Lower lobe of right lung (tissue), 2 donors: ENCODE results near the gene CHP1. TPM values are rescaled to one million over a fixed set of nuclear protein-coding genes. Genes with fewer than 3 reads are reported as not detected.
"Not testable (repeated sequence)": the region's sequence is repeated elsewhere in the genome, so short reads cannot be mapped to it uniquely, and the experiment has no call there.

Source experiments
- ATAC-seq, 2 donors: fragments of 200-7000 bp; cut with Tn5 transposase; one replicate each; pipeline ENCODE4 v1.9.1; 2020 to 2022; ENCODE audit warnings: mild to moderate bottlenecking in 2 of 2, moderate library complexity in 2 of 2
- DNase-seq: peaks from one replicate; pipeline ENCODE4 v3.0.0-alpha.2; 2020
- H3K27ac ChIP-seq: fragments of 200-600 bp; one replicate; pipeline ENCODE4 v1.8.0; 2022
- H3K27me3 ChIP-seq: fragments of 200-600 bp; one replicate; pipeline ENCODE4 v1.8.0; 2022; ENCODE audit warnings: low read depth
- H3K36me3 ChIP-seq: fragments of 200-600 bp; one replicate; pipeline ENCODE4 v1.8.0; 2022; ENCODE audit warnings: mild to moderate bottlenecking
- H3K4me1 ChIP-seq: fragments of 200-600 bp; one replicate; pipeline ENCODE4 v1.8.0; 2022
- H3K4me3 ChIP-seq: fragments of 200-600 bp; one replicate; pipeline ENCODE4 v1.8.0; 2022; ENCODE audit warnings: mild to moderate bottlenecking
- H3K9me3 ChIP-seq: fragments of 200-600 bp; one replicate; pipeline ENCODE4 v1.8.0; 2022
- CTCF ChIP-seq: fragments of 200-600 bp; IDR thresholded peaks from one replicate; pipeline ENCODE4 v1.8.0; 2022; ENCODE audit warnings: antibody characterized with exemption, mild to moderate bottlenecking
- intact Hi-C: fragments of 100-400 bp; cut with DNase I; formaldehyde crosslinking; loops from one replicate; pipeline ENCODE4 v1.11.0; 2022
- total RNA-seq: library from RNA; stranded (reverse); fragmentation: NEBNext Ultra II Directional; extraction: Animal tissue kit (Norgen Biotek cat#: 25700); gene quantifications from one replicate; pipeline ENCODE4 v1.2.1, GENCODE V29; 2021
- donor health status: DM: no; HTN: yes; CAD: no; lungs with severe emphysema.

Gene CHP1
- total RNA-seq, 1 donor from 2014 or later: 159 TPM

GRCh38 chr15:41269887-41270286, 38.8 kb downstream of the CHP1 start:
- ATAC-seq: no peak
- no peak for TF ChIP-seq CTCF
- no peaks in the 10 kb centered on the region for H3K4me1 ChIP-seq
- H3K4me3 ChIP-seq: no peak overlapping the region
- intact Hi-C loops: no loop called here
- H3K27ac ChIP-seq: no peak overlapping the region
- H3K36me3 ChIP-seq: peaks cover 85% of the 10 kb centered on the region
- DNase-seq: no peak
- H3K9me3 ChIP-seq: no peaks in the 10 kb centered on the region
- H3K27me3 ChIP-seq: no peaks in the 10 kb centered on the region

GRCh38 chr15:41276831-41277230, 45.8 kb downstream of the CHP1 start:
- intact Hi-C loops: no loop called here
- Histone ChIP-seq H3K9me3 (no peaks in the 10 kb centered on the region), H3K27ac (no peak overlapping the region)

GRCh38 chr15:41278319-41278718, 47.3 kb downstream of the CHP1 start:
- Histone ChIP-seq H3K4me1 (peaks cover 4% of the 10 kb centered on the region), H3K27ac (no peak overlapping the region), H3K9me3 (no peaks in the 10 kb centered on the region), H3K4me3 (no peak overlapping the region), H3K36me3 (peaks cover 68% of the 10 kb centered on the region), H3K27me3 (no peaks in the 10 kb centered on the region)
- no peak for DNase-seq
- no peak for TF ChIP-seq CTCF
- intact Hi-C loops: no loop called here
- no peak for ATAC-seq

More at GRCh38 chr15:41276831-41277230, 45.8 kb downstream of the CHP1 start:
- TF ChIP-seq CTCF: no peak
- peaks cover 83% of the 10 kb centered on the region for H3K36me3 ChIP-seq
- DNase-seq (no peak), ATAC-seq (no peak)
- H3K4me1 ChIP-seq: no peaks in the 10 kb centered on the region
- no peaks in the 10 kb centered on the region for H3K27me3 ChIP-seq
- H3K4me3 ChIP-seq: no peak overlapping the region

GRCh38 chr15:41279535-41280283, 48.6 kb downstream of the CHP1 start:
- Histone ChIP-seq H3K4me1 (peaks cover 4% of the 10 kb centered on the region), H3K27ac (no peak overlapping the region), H3K27me3 (no peaks in the 10 kb centered on the region), H3K9me3 (no peaks in the 10 kb centered on the region), H3K36me3 (peaks cover 55% of the 10 kb centered on the region), H3K4me3 (no peak overlapping the region)
- intact Hi-C loops: no loop called here
- TF ChIP-seq CTCF: no peak
- no peak for ATAC-seq
- DNase-seq: no peak

GRCh38 chr15:41281236-41281635, 50.2 kb downstream of the CHP1 start:
- intact Hi-C loops: no loop called here

GRCh38 chr15:41282436-41282835, 51.4 kb downstream of the CHP1 start:
- H3K27me3 ChIP-seq, intact Hi-C loops, H3K9me3 ChIP-seq, H3K4me3 ChIP-seq, ATAC-seq, DNase-seq, H3K27ac ChIP-seq: not testable (repeated sequence)
- peaks cover 50% of the 10 kb centered on the region for H3K36me3 ChIP-seq
- peaks cover 31% of the 10 kb centered on the region for H3K4me1 ChIP-seq

More at GRCh38 chr15:41281236-41281635, 50.2 kb downstream of the CHP1 start:
- H3K27me3 ChIP-seq: no peaks in the 10 kb centered on the region
- peaks cover 50% of the 10 kb centered on the region for H3K36me3 ChIP-seq
- H3K9me3 ChIP-seq: no peaks in the 10 kb centered on the region
- no peak overlapping the region for H3K27ac ChIP-seq
- ATAC-seq (no peak), DNase-seq (no peak)
- no peak for TF ChIP-seq CTCF
- no peak overlapping the region for H3K4me3 ChIP-seq
- H3K4me1 ChIP-seq: peaks cover 19% of the 10 kb centered on the region

- DNase-seq, H3K27me3 ChIP-seq, intact Hi-C loops, H3K9me3 ChIP-seq, ATAC-seq: not testable (repeated sequence)
- Histone ChIP-seq H3K4me3 (peak overlapping the region; percentile 98), H3K36me3 (peaks cover 50% of the 10 kb centered on the region), H3K4me1 (peaks cover 33% of the 10 kb centered on the region), H3K27ac (peak overlapping the region; percentile 94)
Measured at GRCh38 chr15:41282980-41283652, 52.0 kb downstream of the CHP1 start.
